OCI-LY1 (cell line): ENCODE data around the gene TMEM201.

Experiments
- H2AFZ ChIP-seq: fragments of 200-600 bp; sonication (generic), shearing (Covaris generic); 2 replicates; pipeline ENCODE4 v1.6.0; 2014; ENCODE audit warnings: antibody characterized with exemption, mild to moderate bottlenecking, low read length
- H3F3A ChIP-seq: fragments of 200-600 bp; sonication (generic), shearing (Covaris generic); 2 replicates; pipeline ENCODE4 v1.6.0; 2014; ENCODE audit warnings: mild to moderate bottlenecking, antibody characterized with exemption, low read length, moderate library complexity; ENCODE audit not compliant: insufficient read depth
- H3K27ac ChIP-seq: fragments of 200-600 bp; sonication (generic); 2 replicates; pipeline ENCODE4 v1.5.1; 2014; ENCODE audit warnings: low read length, mixed run types, mild to moderate bottlenecking, low read depth; ENCODE audit not compliant: poor library complexity, severe bottlenecking
- H3K27me3 ChIP-seq: fragments of 200-600 bp; sonication (generic); 2 replicates; pipeline ENCODE4 v1.6.0; 2014; ENCODE audit warnings: antibody characterized with exemption, mild to moderate bottlenecking, low read length, moderate library complexity; ENCODE audit not compliant: insufficient read depth
- H3K36me3 ChIP-seq: fragments of 200-600 bp; sonication (generic); 2 replicates; pipeline ENCODE4 v1.6.1; 2014; ENCODE audit warnings: mild to moderate bottlenecking, antibody characterized with exemption, low read length, moderate library complexity, mixed read lengths; ENCODE audit not compliant: insufficient read depth
- H3K4me1 ChIP-seq: fragments of 200-600 bp; sonication (generic); 2 replicates; pipeline ENCODE4 v1.5.1; 2014; ENCODE audit warnings: mild to moderate bottlenecking, low read length, moderate library complexity; ENCODE audit not compliant: insufficient read depth, severe bottlenecking
- H3K4me2 ChIP-seq: fragments of 200-600 bp; sonication (generic), shearing (Covaris generic); 2 replicates; pipeline ENCODE4 v1.6.1; 2014; ENCODE audit warnings: low read length
- H3K4me3 ChIP-seq: fragments of 200-600 bp; sonication (generic); 2 replicates; pipeline ENCODE4 v1.5.1; 2014; ENCODE audit warnings: low read length, low read depth, mild to moderate bottlenecking, mixed read lengths; ENCODE audit not compliant: poor library complexity, severe bottlenecking
- H3K79me2 ChIP-seq: fragments of 200-600 bp; shearing (Covaris generic); 2 replicates; pipeline ENCODE4 v1.6.1; 2016; ENCODE audit warnings: mixed run types, low read length, mixed read lengths; ENCODE audit not compliant: insufficient read depth
- H3K9ac ChIP-seq: fragments of 200-600 bp; sonication (generic), shearing (Covaris generic); 2 replicates; pipeline ENCODE4 v1.6.1; 2014; ENCODE audit warnings: mild to moderate bottlenecking, low read length, mixed read lengths
- H3K9me2 ChIP-seq: fragments of 200-600 bp; sonication (generic), shearing (Covaris generic); 2 replicates; pipeline ENCODE4 v1.6.1; 2014; ENCODE audit warnings: low read depth, mild to moderate bottlenecking, low read length, mixed read lengths
- H3K9me3 ChIP-seq: fragments of 200-600 bp; shearing (Covaris generic); 2 replicates; pipeline ENCODE4 v1.6.1; 2014; ENCODE audit warnings: low read length, mixed read lengths
- H4K20me1 ChIP-seq: fragments of 200-600 bp; sonication (generic), shearing (Covaris generic); 2 replicates; pipeline ENCODE4 v1.6.0; 2016; ENCODE audit warnings: mild to moderate bottlenecking, low read length; ENCODE audit not compliant: insufficient read depth
- EZH2 ChIP-seq: fragments of 200-600 bp; sonication (generic), shearing (Covaris generic); IDR thresholded peaks from 2 replicates; pipeline ENCODE4 v1.8.0; 2017; ENCODE audit warnings: borderline replicate concordance, mixed run types, mild to moderate bottlenecking, antibody characterized with exemption, low read length, moderate library complexity, mixed read lengths
- TF ChIP-seq, protein P1 (sequence below): fragments of 200-600 bp; sonication (generic), shearing (Covaris generic); IDR thresholded peaks from 2 replicates; pipeline ENCODE4 v1.5.1; 2017; ENCODE audit warnings: mild to moderate bottlenecking, antibody characterized with exemption, low read length, moderate library complexity, mixed read lengths

TMEM201 gene

DNA sequence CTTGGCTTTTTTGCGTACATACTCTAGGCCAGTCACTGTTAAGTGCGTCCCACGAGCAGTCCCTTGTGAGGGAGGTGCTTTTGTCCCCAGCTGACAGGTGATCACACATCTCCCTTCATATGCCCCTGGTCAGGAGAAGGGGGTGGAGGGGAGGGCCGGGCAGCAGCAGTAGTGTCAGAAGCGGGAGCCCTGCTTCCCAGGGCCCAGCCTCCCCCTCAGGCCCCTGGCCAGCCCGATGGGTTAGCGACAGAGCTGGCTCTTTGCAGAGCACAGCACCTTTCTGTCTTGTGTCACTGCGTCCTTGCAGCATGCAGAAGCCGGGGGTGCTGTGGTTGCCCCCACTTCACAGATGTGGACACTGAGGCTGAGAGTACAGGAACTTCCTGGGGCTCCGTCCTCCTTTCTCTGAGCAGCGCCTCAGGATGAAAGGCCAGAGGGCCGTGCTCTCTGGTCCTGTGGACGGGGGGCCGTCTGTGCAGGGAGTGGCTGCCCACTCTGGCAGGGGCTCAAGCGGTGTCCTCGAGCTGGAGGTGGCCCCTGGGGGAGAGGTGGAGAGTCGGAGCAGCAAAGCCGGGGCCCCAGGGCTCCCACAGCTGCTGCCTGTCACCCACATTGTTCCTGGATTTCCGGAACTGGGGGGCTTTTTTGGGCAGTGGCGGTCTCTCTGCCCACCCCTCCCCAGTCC lies 5.9 kb downstream of the TMEM201 start:
- Histone ChIP-seq H3K4me1 (peaks cover 47% of the 10 kb centered on the region), H3F3A (no peaks in the 10 kb centered on the region), H3K9me3 (no peaks in the 10 kb centered on the region), H3K27ac (peak overlapping the region; percentile 63), H3K4me3 (no peak overlapping the region), H3K4me2 (no peak overlapping the region), H4K20me1 (no peaks in the 10 kb centered on the region), H3K36me3 (peaks cover 27% of the 10 kb centered on the region; the same call in 1 of the 2 replicates), H2AFZ (no peak overlapping the region), H3K79me2 (peaks cover 34% of the 10 kb centered on the region), H3K27me3 (no peaks in the 10 kb centered on the region), H3K9me2 (no peaks in the 10 kb centered on the region), H3K9ac (no peak overlapping the region)
- TF ChIP-seq EZH2 = no peak
- TF ChIP-seq, protein P1, sequence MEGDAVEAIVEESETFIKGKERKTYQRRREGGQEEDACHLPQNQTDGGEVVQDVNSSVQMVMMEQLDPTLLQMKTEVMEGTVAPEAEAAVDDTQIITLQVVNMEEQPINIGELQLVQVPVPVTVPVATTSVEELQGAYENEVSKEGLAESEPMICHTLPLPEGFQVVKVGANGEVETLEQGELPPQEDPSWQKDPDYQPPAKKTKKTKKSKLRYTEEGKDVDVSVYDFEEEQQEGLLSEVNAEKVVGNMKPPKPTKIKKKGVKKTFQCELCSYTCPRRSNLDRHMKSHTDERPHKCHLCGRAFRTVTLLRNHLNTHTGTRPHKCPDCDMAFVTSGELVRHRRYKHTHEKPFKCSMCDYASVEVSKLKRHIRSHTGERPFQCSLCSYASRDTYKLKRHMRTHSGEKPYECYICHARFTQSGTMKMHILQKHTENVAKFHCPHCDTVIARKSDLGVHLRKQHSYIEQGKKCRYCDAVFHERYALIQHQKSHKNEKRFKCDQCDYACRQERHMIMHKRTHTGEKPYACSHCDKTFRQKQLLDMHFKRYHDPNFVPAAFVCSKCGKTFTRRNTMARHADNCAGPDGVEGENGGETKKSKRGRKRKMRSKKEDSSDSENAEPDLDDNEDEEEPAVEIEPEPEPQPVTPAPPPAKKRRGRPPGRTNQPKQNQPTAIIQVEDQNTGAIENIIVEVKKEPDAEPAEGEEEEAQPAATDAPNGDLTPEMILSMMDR = no peak

DNA sequence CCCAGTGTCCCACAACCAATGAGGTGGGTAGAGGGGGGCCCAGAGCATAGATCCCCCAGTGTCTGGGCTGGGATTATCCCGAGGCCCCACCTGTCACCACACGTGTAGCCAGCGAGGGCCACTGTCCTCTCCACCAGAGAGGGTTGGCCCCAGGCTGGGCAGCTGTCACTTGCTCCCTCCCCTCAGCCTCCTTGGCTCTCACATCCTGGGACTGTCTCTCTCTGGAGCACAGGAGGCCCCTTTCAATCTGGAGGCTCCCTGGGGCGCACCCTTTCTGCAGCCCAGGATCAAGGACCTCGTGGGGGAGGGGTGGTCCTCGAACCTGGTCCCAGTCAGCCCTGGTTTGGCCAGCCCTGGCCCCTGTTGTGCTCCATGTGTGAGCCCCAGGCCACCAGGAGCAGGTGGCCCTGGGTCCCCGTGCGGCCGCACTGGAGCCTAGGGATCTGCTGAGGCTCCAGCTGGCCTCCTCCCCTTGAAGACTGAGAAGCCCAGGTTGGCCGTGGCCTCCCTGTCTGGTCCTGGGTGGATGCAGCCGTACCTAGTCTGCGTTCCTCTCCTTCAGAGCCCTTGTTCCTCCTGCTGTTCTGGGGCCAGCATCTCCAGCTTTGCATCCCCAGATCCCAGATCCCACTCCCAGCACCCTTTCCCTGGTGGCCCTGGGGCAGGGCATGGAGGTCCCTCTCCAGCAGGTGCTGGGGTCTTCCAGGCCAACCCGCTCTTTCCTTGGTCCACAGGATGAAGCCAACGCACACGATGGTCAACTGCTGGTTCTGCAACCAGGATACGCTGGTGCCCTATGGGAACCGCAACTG lies 6.7 kb downstream of the TMEM201 start:
- Histone ChIP-seq H3K9me2 (no peaks in the 10 kb centered on the region), H3K27ac (no peak overlapping the region), H3K79me2 (peaks cover 27% of the 10 kb centered on the region), H3K27me3 (no peaks in the 10 kb centered on the region), H2AFZ (no peak overlapping the region), H3K4me3 (no peak overlapping the region), H3K36me3 (peaks cover 34% of the 10 kb centered on the region), H4K20me1 (no peaks in the 10 kb centered on the region), H3K9me3 (no peaks in the 10 kb centered on the region), H3K4me2 (no peak overlapping the region), H3F3A (no peaks in the 10 kb centered on the region), H3K4me1 (peaks cover 40% of the 10 kb centered on the region), H3K9ac (no peak overlapping the region)
- TF ChIP-seq, protein P1 = no peak
- TF ChIP-seq EZH2 = no peak

DNA sequence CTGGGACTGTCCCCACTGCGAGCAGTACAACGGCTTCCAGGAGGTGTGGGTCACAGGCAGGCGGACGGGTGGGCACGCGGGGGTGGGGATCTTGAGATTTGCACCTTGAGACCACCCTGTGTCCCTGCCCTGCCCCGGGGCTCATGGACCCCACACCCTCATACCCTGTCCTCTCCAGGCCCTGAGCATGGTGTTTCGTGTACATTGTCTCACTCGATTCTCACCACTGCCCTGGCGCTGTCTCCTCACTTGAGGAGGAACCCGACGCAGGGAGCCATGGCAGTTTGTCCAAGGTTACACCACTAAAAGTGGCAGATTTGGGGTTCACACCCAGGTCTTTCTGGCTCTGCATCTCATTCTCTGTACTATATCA lies 7.2 kb downstream of the TMEM201 start:
- Histone ChIP-seq H3K79me2 (peaks cover 21% of the 10 kb centered on the region), H3K4me1 (peaks cover 34% of the 10 kb centered on the region), H3K4me2 (no peak overlapping the region), H3K9me3 (no peaks in the 10 kb centered on the region), H3F3A (no peaks in the 10 kb centered on the region), H3K36me3 (peaks cover 40% of the 10 kb centered on the region), H3K27me3 (no peaks in the 10 kb centered on the region), H2AFZ (no peak overlapping the region), H3K4me3 (no peak overlapping the region), H3K9ac (no peak overlapping the region), H4K20me1 (no peaks in the 10 kb centered on the region), H3K9me2 (no peaks in the 10 kb centered on the region), H3K27ac (peak overlapping the region; percentile 41)
- no peak for TF ChIP-seq EZH2
- TF ChIP-seq, protein P1 = no peak
